ENCODE measurements around the gene GALK2.

Gene GALK2

DNA sequence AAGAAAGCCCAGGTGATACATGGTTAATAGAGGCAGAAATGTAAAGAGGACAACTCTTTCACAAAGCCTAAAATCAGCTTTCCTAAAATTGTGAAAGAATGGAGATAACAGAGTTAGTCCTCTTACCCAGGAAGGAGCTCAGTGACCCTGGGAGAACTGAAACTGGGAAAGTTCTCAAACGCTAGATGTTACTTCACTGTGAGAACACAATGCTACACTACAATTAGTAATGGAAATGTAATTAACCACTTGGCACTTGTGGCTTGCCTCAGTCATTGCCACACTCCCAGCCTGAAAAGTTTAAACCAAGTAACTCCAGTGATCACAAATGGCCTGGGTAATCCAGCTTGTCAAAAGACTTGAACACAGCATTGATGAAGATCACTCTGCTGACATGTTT lies 150.3 kb downstream of the GALK2 start:
- POLR2A ChIA-PET = no interaction called here
- CTCF ChIA-PET = interaction anchor here (1.3 to 1.4 kb wide), 3 partner anchors 10 to 45 kb away, joined by 3 read pairs; no protein-coding TSS in a partner anchor
- TF ChIP-seq, protein P1, sequence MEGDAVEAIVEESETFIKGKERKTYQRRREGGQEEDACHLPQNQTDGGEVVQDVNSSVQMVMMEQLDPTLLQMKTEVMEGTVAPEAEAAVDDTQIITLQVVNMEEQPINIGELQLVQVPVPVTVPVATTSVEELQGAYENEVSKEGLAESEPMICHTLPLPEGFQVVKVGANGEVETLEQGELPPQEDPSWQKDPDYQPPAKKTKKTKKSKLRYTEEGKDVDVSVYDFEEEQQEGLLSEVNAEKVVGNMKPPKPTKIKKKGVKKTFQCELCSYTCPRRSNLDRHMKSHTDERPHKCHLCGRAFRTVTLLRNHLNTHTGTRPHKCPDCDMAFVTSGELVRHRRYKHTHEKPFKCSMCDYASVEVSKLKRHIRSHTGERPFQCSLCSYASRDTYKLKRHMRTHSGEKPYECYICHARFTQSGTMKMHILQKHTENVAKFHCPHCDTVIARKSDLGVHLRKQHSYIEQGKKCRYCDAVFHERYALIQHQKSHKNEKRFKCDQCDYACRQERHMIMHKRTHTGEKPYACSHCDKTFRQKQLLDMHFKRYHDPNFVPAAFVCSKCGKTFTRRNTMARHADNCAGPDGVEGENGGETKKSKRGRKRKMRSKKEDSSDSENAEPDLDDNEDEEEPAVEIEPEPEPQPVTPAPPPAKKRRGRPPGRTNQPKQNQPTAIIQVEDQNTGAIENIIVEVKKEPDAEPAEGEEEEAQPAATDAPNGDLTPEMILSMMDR (IDR thresholded peaks at IDR 0.05; ENCODE audit: control extremely low read depth, extremely low read depth, low read depth, missing control alignments) = no peak
- no peak for DNase-seq (ENCODE audit: extremely low spot score)

DNA sequence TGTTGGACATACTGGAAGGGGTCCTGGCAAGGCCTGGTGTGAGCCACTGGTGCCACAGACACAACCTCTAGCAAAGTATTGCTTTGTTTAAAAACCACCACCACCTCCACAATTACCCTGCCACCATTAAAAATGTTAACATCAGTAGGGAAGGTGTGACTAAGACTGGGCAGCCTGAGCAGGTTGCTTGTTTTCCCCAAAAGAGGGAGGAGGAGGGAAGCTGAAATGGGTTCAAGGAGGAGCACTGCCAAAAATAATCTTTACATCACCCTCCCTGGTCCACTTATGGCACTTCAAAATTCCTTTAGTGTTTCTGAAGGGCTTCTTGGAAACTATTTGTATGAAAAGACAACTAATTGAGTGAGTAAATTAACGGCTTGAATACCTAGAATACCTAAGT lies 153.2 kb downstream of the GALK2 start:
- no peak for DNase-seq (ENCODE audit: extremely low spot score)
- ChIA-PET POLR2A (no interaction called here), CTCF (no interaction called here)
- TF ChIP-seq, protein P1 (IDR thresholded peaks at IDR 0.05; ENCODE audit: control extremely low read depth, extremely low read depth, low read depth, missing control alignments) = no peak

DNA sequence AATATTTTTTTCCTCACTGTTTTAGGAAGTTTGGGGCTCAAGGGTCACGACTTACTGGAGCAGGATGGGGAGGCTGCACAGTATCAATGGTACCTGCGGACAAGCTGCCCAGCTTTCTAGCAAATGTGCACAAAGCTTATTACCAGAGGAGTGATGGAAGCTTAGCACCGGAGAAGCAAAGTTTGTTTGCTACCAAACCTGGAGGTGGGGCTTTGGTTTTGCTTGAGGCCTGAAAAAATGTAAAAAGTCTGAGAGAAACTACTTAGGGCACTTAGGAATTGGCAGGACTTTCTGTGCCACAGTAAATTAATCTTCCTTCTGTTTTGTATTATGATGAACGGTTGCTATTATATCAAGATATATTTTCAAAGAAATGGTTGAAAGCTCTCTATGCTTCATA lies 157.9 kb downstream of the GALK2 start:
- ChIA-PET CTCF (no interaction called here), POLR2A (no interaction called here)
- no peak for DNase-seq (ENCODE audit: extremely low spot score)
- TF ChIP-seq, protein P1 (IDR thresholded peaks at IDR 0.05; ENCODE audit: control extremely low read depth, extremely low read depth, low read depth, missing control alignments) = no peak

DNA sequence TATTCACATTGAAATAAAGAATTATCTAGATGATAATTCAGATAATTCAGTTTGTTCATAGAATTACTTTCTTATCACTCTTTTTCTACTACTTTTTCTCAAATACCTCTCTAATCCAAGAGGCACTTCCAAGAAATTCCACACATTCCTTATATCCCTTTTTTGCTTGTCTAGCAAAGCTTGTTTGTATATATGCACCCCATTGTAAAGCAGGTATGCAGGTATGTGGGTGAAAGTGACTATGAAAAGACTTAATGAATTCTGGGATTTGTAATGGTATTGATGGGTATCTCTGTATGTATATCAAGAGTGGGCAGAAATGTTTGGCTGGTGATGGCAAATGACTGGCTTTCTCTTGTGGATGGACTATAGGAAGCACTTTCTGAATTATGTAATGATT lies 158.9 kb downstream of the GALK2 start:
- DNase-seq (ENCODE audit: extremely low spot score) = no peak
- CTCF ChIA-PET = no interaction called here
- POLR2A ChIA-PET = no interaction called here
- TF ChIP-seq, protein P1 (IDR thresholded peaks at IDR 0.05; ENCODE audit: control extremely low read depth, extremely low read depth, low read depth, missing control alignments) = no peak

GRCh38 chr15:49330166-49330565 lies 160.1 kb downstream of the GALK2 start:
- TF ChIP-seq, protein P1 (IDR thresholded peaks at IDR 0.05; ENCODE audit: control extremely low read depth, extremely low read depth, low read depth, missing control alignments) = no peak
- no peak for DNase-seq (ENCODE audit: extremely low spot score)
- CTCF ChIA-PET = interaction anchor here (0.9 kb wide), 1 partner anchor 11 kb away, joined by 3 read pairs; no protein-coding TSS in a partner anchor
- POLR2A ChIA-PET = no interaction called here

GRCh38 chr15:49331442-49331841 lies 161.4 kb downstream of the GALK2 start:
- POLR2A ChIA-PET = no interaction called here
- TF ChIP-seq, protein P1 (IDR thresholded peaks at IDR 0.05; ENCODE audit: control extremely low read depth, extremely low read depth, low read depth, missing control alignments) = no peak
- CTCF ChIA-PET = no interaction called here

GRCh38 chr15:49331951-49332350 lies 161.9 kb downstream of the GALK2 start:
- TF ChIP-seq, protein P1 (IDR thresholded peaks at IDR 0.05; ENCODE audit: control extremely low read depth, extremely low read depth, low read depth, missing control alignments) = no peak
- CTCF ChIA-PET = no interaction called here
- no peak for DNase-seq (ENCODE audit: extremely low spot score)
- POLR2A ChIA-PET = no interaction called here

More at GRCh38 chr15:49331442-49331841, 161.4 kb downstream of the GALK2 start:
- no peak for DNase-seq (ENCODE audit: extremely low spot score)

Data from GM10248 (cell line).